GM21737 (cell line): ENCODE measurements around the gene S1PR3.
"Not testable (repeated sequence)": the region's sequence is repeated elsewhere in the genome, so short reads cannot be mapped to it uniquely, and the experiment has no call there.

ENCODE experiments used
- ATAC-seq: cut with Tn5 transposase; IDR thresholded peaks from one replicate; pipeline ENCODE4 v1.9.1; 2021; ENCODE audit warnings: mild to moderate bottlenecking, moderate library complexity; ENCODE audit not compliant: unreplicated experiment

S1PR3 gene

GRCh38 chr9:88991066-88992034 lies at the start of gene S1PR3:
Gene S1PR3 (plus strand): TSS chr9:88991468. CDS start chr9:89001201, 9,733 bp downstream.
- ATAC-seq: no peak

GRCh38 chr9:88941586-88941985 lies 49.7 kb upstream of the S1PR3 start:
- not testable (repeated sequence) for ATAC-seq

GRCh38 chr9:88942411-88942810 lies 48.9 kb upstream of the S1PR3 start:
- ATAC-seq: no peak

GRCh38 chr9:88945636-88946333 lies 45.5 kb upstream of the S1PR3 start:
- ATAC-seq: no peak

- no peak for ATAC-seq
Measured at GRCh38 chr9:88947581-88948573, 43.4 kb upstream of the S1PR3 start.

- no peak for ATAC-seq
Measured at GRCh38 chr9:88949425-88949824, 41.8 kb upstream of the S1PR3 start.

GRCh38 chr9:88949961-88950340 lies 41.3 kb upstream of the S1PR3 start:
- ATAC-seq: no peak

- ATAC-seq: no peak
Measured at GRCh38 chr9:88950341-88951154, 40.7 kb upstream of the S1PR3 start.

- ATAC-seq: no peak
Measured at GRCh38 chr9:88951155-88951542, 40.1 kb upstream of the S1PR3 start.

- no peak for ATAC-seq
Measured at GRCh38 chr9:88952086-88952615, 39.1 kb upstream of the S1PR3 start.

GRCh38 chr9:88952976-88953375 lies 38.3 kb upstream of the S1PR3 start:
- ATAC-seq: no peak

GRCh38 chr9:88953381-88954029 lies 37.8 kb upstream of the S1PR3 start:
- ATAC-seq: no peak

- no peak for ATAC-seq
Measured at GRCh38 chr9:88954066-88954465, 37.2 kb upstream of the S1PR3 start.

- ATAC-seq: no peak
Measured at GRCh38 chr9:88957526-88957925, 33.7 kb upstream of the S1PR3 start.

GRCh38 chr9:88959727-88960469 lies 31.4 kb upstream of the S1PR3 start:
- ATAC-seq: no peak

- ATAC-seq: no peak
Measured at GRCh38 chr9:88960632-88961031, 30.6 kb upstream of the S1PR3 start.

- no peak for ATAC-seq
Measured at GRCh38 chr9:88965473-88965872, 25.8 kb upstream of the S1PR3 start.

GRCh38 chr9:88966894-88967676 lies 24.2 kb upstream of the S1PR3 start:
- no peak for ATAC-seq
